GM04503 (cell line): ENCODE measurements around the gene SERPIND1.
"Not testable (repeated sequence)": the region's sequence is repeated elsewhere in the genome, so short reads cannot be mapped to it uniquely, and the experiment has no call there.

Experiments used
- DNase-seq: peaks from one replicate; pipeline ENCODE4 v3.0.0-alpha.2; 2012; ENCODE audit warnings: low read depth

The SERPIND1 gene

DNA sequence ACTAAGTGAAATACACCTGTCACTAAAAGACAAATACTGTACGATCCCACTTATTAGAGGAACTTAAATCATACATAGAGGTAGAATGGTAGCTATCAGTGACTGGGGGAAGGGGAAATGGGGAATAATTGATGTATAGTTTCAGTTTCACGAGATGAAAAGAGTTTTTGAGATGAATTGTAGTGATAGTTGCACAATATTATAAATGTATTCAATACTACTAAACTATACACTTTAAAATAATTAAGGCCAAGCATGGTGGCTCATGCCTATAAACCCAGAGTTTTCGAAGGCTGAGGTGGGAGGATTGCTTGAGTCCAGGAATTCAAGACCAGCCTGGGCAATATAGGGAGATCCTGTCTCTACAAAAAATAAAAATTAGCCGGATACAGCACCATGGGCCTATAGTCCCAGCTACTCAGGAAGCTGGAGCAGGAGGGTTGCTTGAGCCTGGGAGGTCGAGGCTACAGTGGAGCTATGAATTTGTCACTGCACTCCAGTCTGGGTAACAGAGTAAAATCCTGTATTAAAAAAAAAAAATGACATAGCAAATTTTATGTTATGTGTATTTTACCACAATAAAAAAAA is 40.4 kb downstream of the SERPIND1 start:
- DNase-seq = no peak

DNA sequence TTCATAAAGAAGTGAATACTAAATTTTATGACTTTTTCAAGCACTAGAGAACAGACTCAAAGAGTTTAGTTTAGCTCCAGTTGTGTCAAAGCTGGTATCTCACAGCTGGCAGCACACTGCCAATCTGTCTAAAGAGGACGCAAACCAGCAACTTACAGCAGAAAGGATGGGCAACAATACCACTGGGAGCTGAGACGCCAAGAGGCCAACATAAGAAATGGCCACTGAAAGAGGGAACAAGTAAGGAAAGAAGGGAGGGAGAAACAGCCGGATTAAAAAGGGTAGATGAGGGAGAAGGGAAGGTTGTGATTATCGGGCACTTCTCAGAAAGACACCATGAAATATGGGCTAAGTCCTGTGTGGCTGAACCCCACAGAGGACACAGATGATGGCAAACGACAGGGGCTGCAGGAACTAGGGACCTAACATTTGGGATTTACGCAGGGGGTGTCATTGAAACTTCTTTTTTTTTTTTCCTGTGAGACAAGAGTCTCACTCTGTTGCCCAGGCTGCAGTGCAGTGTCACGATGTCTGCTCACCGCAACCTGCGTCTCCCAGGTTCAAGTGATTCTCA is 41.7 kb downstream of the SERPIND1 start:
- DNase-seq = no peak

DNA sequence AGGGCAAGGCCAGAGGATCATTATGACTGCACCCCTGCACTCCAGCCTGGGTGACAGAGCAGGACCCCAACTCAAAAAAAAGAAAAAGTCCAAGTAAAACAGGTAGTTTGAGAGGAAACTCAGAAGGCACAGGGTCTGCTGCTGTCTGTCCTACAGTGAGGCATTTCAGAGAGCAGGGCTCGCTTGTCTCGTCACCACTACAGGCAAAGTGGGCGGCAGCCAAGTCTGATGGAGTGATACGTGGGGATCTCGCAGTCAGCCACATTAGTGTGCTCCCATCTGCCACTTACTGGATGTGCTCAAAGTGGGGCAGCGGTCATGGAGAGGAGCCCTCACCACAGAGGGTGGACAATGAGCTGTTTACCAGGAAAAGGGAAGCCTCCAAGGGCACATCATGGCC is 42.6 kb downstream of the SERPIND1 start:
- DNase-seq = no peak

DNA sequence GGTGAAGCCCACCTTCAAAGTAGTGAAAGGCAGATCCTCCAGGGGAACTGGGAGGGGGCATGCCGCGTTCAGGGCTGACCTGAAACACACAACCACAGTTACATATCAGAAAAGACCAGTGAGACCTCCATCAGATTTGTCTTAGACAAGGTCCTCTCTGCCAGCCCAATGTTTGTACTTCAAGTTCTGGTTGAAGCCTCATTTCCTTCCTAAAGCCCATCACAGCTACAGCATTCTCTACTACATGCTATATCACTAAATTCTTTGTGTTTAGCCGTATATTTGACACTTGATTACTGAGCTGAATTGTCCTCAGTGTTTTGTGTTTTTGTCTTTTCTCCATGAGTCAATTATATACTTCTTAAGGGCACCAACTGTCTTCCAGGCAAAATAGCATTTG is 44.6 kb downstream of the SERPIND1 start:
- DNase-seq = no peak

DNA sequence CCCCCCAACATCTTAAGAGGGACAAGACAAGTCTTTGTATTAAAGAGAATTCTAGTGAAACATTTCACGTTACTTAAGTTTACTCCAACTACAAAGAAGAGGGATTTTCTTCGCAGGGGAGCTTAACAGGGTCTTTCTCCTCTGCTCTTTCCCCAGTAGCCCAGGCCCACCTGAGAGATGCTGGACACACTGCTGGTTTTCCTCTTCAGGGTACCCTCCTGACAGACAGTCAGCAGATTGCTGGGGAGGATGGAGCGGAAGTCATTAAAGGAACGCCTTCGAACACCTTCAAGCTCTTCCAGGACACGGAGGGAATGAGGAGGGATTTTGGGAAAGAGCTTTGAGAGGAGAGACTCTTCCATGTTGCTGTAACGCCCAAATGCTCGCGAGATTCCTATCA is 45.6 kb downstream of the SERPIND1 start:
- no peak for DNase-seq

DNA sequence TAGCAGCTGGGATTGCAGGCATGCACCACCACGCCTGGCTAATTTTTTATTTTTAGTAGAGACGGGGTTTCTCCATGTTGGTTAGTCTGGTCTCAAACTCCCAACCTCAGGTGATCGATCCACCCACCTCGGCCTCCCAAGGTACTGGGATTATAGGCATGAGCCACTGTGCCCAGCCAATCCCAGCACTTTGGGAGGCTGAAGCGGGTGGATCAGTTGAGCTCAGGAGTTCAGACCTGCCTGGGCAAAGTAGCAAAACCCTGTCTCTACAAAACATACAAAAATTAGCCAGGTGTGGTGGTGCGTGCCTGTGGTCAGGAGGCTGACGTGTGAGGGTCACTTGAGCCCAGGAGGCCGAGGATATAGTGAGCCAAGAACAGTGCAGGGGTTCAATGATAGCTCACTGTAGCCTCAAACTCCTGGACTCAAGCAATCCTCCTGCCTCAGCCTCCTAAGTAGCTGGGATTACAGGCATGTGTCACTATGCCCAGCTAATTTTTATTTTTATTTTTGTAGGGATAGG is 47.9 kb downstream of the SERPIND1 start:
- not testable (repeated sequence) for DNase-seq

DNA sequence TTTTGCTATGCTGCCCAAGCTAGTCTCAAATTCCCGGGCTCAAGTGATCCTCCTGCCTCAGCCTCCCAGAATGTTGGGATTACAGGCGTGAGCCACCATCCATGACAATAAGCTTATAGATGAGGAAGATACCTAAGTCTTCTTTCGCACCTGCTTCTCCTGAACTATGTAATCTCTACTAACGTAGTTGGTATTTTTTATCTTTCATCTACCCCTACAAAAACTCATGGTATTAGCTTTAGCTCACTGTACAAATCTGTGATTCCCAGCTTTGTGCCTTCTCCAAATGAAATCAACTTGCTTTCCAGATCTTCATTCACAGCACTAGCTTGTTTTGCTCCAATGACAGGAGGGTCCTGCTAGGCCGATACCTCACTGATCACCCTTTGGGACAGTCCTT is 48.3 kb downstream of the SERPIND1 start:
- DNase-seq = no peak

DNA sequence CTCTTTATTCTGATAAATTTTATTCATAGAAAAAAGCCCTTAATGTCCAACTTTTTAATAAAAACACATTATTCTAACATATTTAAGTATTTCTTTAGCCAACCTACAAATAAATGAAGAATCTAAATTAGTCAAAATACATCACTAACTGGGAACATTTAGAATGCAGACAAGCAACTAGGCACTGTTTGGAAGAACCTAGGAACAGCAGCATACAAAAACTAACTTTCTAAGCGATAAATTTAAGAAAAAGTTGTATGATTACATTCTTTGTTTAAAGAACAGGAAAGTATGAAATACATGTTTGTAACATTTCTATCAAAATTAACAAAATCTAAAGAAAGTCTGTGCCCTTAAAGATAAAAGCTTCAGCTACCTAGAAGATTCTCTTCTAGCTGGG is 49.4 kb downstream of the SERPIND1 start:
- DNase-seq = no peak

DNA sequence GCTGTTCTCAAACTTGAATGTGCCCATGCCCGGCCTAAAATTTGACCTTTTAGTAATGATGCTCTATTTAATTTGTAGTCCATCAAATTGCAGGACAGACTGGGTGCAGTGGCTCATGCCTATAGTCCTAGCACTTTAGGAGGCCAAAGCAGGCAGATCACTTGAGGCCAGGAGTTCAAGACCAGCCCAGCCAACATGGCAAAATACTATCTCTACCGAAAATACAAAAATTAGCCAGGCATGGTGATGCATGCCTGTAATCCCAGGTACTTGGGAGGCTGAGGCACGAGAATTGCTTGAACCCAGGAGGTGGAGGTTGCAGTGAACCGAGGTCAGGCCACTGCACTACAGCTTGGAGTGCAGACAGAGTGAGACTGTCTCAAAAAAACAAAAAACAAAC is 51.3 kb downstream of the SERPIND1 start:
- not testable (repeated sequence) for DNase-seq

DNA sequence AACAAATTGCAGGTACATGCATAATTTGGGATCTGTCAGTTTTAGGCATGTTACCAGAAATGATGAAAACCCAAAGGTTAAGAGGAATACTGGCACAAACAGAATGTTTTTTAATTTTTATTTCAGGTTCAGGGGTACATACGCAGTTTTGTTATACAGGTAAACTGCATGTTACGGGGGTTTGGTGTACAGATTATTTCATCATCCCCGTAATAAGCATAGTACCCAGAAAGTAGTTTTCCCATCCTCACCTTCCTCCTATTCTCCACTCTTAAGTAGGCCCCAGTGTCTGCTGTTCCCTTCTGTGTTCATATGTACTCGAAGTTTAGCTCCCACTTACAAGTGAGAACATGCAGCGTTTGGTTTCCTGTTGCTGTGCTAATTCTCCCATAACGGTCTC is 51.7 kb downstream of the SERPIND1 start:
- no peak for DNase-seq

DNA sequence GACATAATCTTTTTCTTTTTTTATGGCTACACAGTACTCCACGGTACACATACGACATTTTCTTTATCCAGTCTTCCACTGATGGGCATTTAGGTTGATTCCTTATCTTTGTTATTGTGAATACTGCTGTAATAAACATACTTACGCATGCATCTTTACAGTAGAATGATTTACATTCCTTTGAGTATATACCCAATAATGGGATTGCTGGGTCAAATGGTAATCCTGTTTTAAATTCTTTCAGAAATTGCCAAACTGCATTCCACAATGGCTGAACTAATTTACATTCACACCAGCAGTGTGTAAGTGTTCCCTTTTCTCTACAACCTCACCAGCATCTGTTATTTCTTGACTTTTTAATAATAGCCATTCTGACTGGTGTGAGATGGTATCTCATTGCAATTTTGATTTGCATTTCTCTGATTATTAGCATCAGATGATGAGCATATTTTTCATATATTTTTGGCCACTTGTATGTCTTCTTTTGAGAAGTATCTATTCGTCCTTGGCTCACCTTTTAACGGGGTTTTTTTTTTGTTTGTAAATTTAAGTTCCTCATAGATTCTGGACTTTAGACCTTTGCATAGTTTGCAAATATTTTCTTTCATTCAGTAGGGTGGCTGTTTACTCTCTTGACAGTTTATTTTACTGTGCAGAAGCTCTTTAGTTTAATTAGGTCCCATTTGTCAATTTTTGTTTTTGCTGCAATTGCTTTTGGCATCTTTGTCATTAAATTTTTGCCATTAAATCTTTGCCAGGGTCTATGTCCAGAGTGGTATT is 52.6 kb downstream of the SERPIND1 start:
- DNase-seq = not testable (repeated sequence)

DNA sequence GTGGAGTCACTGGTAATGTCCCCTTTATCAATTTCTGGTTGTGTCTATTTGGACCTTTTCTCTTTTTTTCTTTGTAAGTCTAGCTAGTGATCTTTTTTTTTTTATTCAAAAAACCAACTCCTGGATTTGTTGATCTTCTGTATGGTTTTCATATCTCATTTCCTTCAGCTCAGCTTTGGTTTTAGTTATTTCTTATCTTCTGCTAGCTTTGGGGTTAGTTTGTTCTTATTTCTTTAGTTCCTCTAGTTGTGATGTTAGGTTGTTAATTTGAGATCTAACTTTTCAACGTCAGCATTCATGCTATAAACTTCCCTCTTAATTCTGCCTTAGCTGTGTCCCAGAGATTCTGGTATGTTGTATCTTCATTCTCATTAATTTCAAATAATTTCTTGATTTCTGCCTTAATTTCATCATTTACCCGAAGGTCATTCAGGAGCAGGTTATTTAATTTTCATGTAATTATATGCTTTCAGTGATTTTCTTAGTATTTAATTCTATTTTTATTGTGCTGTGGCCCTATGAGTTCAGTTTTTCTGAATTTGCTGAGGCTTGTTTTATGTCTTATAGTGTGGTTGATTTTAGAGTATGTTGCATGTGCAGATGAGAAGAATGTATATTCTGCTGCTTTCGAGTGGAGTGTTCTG is 55.7 kb downstream of the SERPIND1 start:
- no peak for DNase-seq

DNA sequence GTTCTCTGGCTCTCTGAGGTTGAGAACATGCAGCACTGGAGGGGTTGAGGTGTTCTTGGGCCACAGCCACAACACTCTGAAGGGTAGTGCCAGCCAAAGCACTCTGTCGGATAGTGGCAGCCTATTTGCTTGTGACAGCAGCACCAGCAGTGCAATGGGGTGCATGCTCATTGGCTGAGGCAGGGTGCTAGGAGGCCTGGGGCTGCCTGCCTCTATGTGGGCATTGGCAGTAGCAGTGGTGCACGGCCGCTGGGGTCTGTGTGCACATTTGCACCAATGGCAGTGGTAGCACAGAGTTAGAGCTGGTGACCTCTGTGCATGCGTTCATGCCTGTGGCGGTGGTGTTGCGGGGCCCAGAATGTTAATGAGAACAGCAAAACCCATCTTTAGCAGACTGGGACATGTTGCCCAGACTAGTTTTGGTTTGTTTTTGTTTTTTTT is 59.3 kb downstream of the SERPIND1 start:
- no peak for DNase-seq

DNA sequence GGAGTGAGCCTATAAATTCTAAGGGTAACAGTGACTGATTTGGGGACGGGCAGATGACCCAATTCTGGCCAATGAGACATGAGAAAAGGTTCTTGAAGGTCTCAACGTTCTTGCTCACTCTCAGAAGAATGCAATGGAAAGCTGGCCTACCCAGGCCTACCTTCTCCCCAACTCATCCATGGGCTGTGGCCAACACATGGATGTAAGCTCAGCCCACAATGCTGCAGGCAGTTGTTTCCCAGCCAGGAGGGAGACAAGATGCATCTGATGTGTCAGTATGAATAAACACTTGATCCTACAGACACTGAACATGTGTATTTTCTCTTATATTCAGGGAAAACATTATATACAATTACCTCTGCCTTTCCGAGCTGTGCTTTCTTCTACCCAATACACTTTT is 60.3 kb downstream of the SERPIND1 start:
- DNase-seq = no peak

DNA sequence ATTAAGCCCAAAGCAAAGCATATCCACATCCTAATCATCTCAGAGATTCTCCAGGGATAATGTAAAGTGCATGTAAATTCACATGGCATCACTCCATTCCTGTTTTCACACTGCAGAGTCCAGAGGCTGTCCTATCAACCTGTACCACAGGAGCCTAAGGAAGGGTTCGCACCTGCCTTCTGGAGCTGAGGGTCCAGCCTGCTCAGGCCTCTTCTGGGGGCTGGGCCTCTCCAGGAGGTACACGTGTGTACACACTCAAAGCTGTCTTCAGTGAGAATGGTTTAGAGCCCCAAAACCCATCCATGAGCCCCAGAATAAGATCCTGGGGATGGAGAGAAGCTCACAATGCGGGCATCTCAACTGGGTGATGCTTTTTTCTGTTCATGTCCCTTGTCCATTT is 60.8 kb downstream of the SERPIND1 start:
- DNase-seq = no peak
